GM10248 (cell line): ENCODE measurements around the gene SRC.

ENCODE experiments used
- CTCF ChIA-PET: fragments of 300-600 bp; sonication (Branson Sonifier 250); formaldehyde crosslinking; extraction: SDS; loops from one replicate; lab custom pipeline; 2021; ENCODE audit warnings: antibody characterized with exemption; lab: Yijun Ruan, JAX
- POLR2A ChIA-PET: fragments of 350-650 bp; sonication (Branson Sonifier 250); formaldehyde crosslinking; extraction: SDS; loops from one replicate; lab custom pipeline; 2020; ENCODE audit warnings: antibody characterized with exemption; lab: Yijun Ruan, JAX
- DNase-seq: peaks from one replicate; pipeline ENCODE4 v3.0.0; 2012; ENCODE audit errors: extremely low spot score
- CTCF ChIP-seq: IDR thresholded peaks from 2 replicates; pipeline ENCODE4 v1.5.1; 2012; ENCODE audit warnings: mild to moderate bottlenecking, low read depth; ENCODE audit errors: extremely low read depth, missing control alignments, control extremely low read depth

SRC gene

GRCh38 chr20:37446286-37447032 is 100.5 kb downstream of the SRC start:
- TF ChIP-seq CTCF = no peak
- POLR2A ChIA-PET = no interaction called here
- CTCF ChIA-PET = no interaction called here
- no peak for DNase-seq

- TF ChIP-seq CTCF = no peak
- POLR2A ChIA-PET = no interaction called here
- CTCF ChIA-PET = no interaction called here
- no peak for DNase-seq
These were observed 101.7 kb downstream of the SRC start for GRCh38 chr20:37447688-37448087.

- TF ChIP-seq CTCF = no peak
- DNase-seq = no peak
- CTCF ChIA-PET = no interaction called here
- POLR2A ChIA-PET = no interaction called here
These were observed 103.3 kb downstream of the SRC start for GRCh38 chr20:37449276-37449675.

- DNase-seq = no peak
- ChIA-PET CTCF (no interaction called here), POLR2A (no interaction called here)
- TF ChIP-seq CTCF = no peak
These were observed 104.4 kb downstream of the SRC start for GRCh38 chr20:37450344-37450743.

- DNase-seq = no peak
- ChIA-PET POLR2A (no interaction called here), CTCF (interaction anchor here (1.1 kb wide), 1 partner anchor 10 kb away, joined by 3 read pairs; no protein-coding TSS in a partner anchor)
- TF ChIP-seq CTCF = no peak
These were observed 105.7 kb downstream of the SRC start for GRCh38 chr20:37451616-37452015.

- ChIA-PET POLR2A (no interaction called here), CTCF (interaction anchor here (1.1 kb wide), 1 partner anchor 11 kb away, joined by 3 read pairs; no protein-coding TSS in a partner anchor)
- no peak for DNase-seq
- TF ChIP-seq CTCF = no peak
These were observed 106.3 kb downstream of the SRC start for GRCh38 chr20:37452236-37452635.
